HepG2 (cell line): ENCODE data around the gene FBXO41. TPM values are rescaled to one million over a fixed set of nuclear protein-coding genes. Genes with fewer than 3 reads are reported as not detected.
A peak's percentile ranks its signal among the peaks of the same experiment; 100 is the strongest.

Experiments
- ATAC-seq: fragments of 200-7000 bp; cut with Tn5 transposase; 3 replicates; pipeline ENCODE4 v1.9.1; 2020; ENCODE audit warnings: mild to moderate bottlenecking, moderate library complexity
- BruUV-seq: library from RNA; stranded (reverse); fragments of 400-500 nt; replicated peaks from 2 replicates; lab custom pipeline; 2021; lab: Mats Ljungman, UMichigan
- CTCF ChIA-PET: fragments of 300-600 bp; formaldehyde crosslinking; extraction: SDS; loops from one replicate; lab custom pipeline; 2021; ENCODE audit warnings: low total read pairs, inconsistent platforms, low intra/inter-chr PET ratio; lab: Yijun Ruan, JAX
- POLR2A ChIA-PET: fragments of 350-600 bp; sonication (Branson Sonifier 250); formaldehyde crosslinking; loops from one replicate; lab custom pipeline; 2020; ENCODE audit warnings: antibody characterized with exemption, inconsistent platforms; lab: Yijun Ruan, JAX
- DNase-seq: peaks from one replicate; pipeline ENCODE4 v3.0.0-alpha.2; 2015; ENCODE audit warnings: low spot score
- FAIRE-seq: peaks from 3 replicates; lab custom pipeline; 2011; peaks lifted over from hg19 to GRCh38; lab: Jason Lieb, UNC
- H2AFZ ChIP-seq: one replicate; pipeline ENCODE4 v1.6.1; 2011; ENCODE audit warnings: low read length, inconsistent platforms
- H3K27ac ChIP-seq: fragments of 300-600 bp; 3 replicates; pipeline ENCODE4 v1.8.0; 2011; ENCODE audit warnings: mixed run types, mild to moderate bottlenecking, mixed read lengths, low read length, inconsistent platforms; ENCODE audit not compliant: insufficient read depth; ENCODE audit errors: extremely low read length
- H3K27me3 ChIP-seq, 2 experiments: fragments of 200-600 bp in 1 of 2; 2 replicates in 1 of 2; 3 replicates in 1 of 2; pipeline versions ENCODE4 v1.6.0 to v1.8.0; 2011; ENCODE audit warnings: low read length in 2 of 2, mild to moderate bottlenecking in 2 of 2, moderate library complexity in 2 of 2, inconsistent platforms in 1 of 2; ENCODE audit not compliant: insufficient read depth in 2 of 2, control insufficient read depth in 1 of 2
- H3K36me3 ChIP-seq, 2 experiments: fragments of 200-600 bp in 1 of 2; replicated peaks in 1 of 2; 2 replicates in 1 of 2; 3 replicates in 1 of 2; pipeline versions ENCODE4 v1.5.1 to v1.8.0; 2011; ENCODE audit warnings: low read length in 2 of 2, inconsistent platforms in 1 of 2; ENCODE audit not compliant: insufficient read depth in 2 of 2, control insufficient read depth in 1 of 2
- H3K4me1 ChIP-seq: 2 replicates; pipeline ENCODE4 v1.5.1; 2012; ENCODE audit warnings: low read length, inconsistent platforms; ENCODE audit not compliant: insufficient read depth
- H3K4me2 ChIP-seq: 2 replicates; pipeline ENCODE4 v1.6.0; 2011; ENCODE audit warnings: low read depth, low read length, inconsistent platforms
- H3K4me3 ChIP-seq, 3 experiments: fragments of 200-600 bp in 1 of 3; sonication (generic), shearing (Covaris generic) in 1 of 3; replicated peaks in 1 of 3; 2 replicates each; pipeline ENCODE4 v1.5.1; 2011 to 2016; ENCODE audit warnings: low read length in 3 of 3, inconsistent platforms in 2 of 3, low read depth in 2 of 3, mild to moderate bottlenecking in 2 of 3, control low read depth in 1 of 3, mixed read lengths in 1 of 3; ENCODE audit not compliant: insufficient read depth in 1 of 3
- H3K79me2 ChIP-seq: one replicate; pipeline ENCODE4 v1.6.1; 2011; ENCODE audit warnings: low read length, inconsistent platforms; ENCODE audit not compliant: insufficient read depth
- H3K9ac ChIP-seq: 2 replicates; pipeline ENCODE4 v1.6.0; 2011; ENCODE audit warnings: mild to moderate bottlenecking, low read depth, low read length, inconsistent platforms; ENCODE audit not compliant: insufficient read depth
- H3K9me3 ChIP-seq: 2 replicates; pipeline ENCODE4 v1.5.1; 2012; ENCODE audit warnings: mild to moderate bottlenecking, low read length
- H4K20me1 ChIP-seq: 2 replicates; pipeline ENCODE4 v1.6.0; 2011; ENCODE audit warnings: inconsistent platforms, mild to moderate bottlenecking, low read length, moderate library complexity; ENCODE audit not compliant: insufficient read depth
- AGO2 ChIP-seq: fragments of 200-400 bp; formaldehyde crosslinking; optimal IDR thresholded peaks from 2 replicates; pipeline ENCODE3; 2017; ENCODE audit warnings: mild to moderate bottlenecking, low read depth, low read length, moderate library complexity
- ATF7 ChIP-seq, 2 experiments: fragments of 450-650 bp in 1 of 2; sonication (generic) in 1 of 2; formaldehyde crosslinking in 1 of 2; IDR thresholded peaks; 2 replicates each; pipeline versions ENCODE4 v1.4.0 to v1.6.1; 2016 to 2020; ENCODE audit warnings: antibody characterized with exemption in 1 of 2, mild to moderate bottlenecking in 1 of 2, missing genetic modification reagents in 1 of 2
- NR2F1 ChIP-seq, 2 experiments: fragments of 450-650 bp in 1 of 2; formaldehyde crosslinking in 1 of 2; IDR thresholded peaks; 2 replicates each; pipeline versions ENCODE4 v1.5.0 to v1.6.1; 2016 to 2020; ENCODE audit warnings: mild to moderate bottlenecking in 1 of 2, missing compliant biosample characterization in 1 of 2, missing genetic modification reagents in 1 of 2, moderate library complexity in 1 of 2
- RAD51 ChIP-seq: fragments of 450-650 bp; IDR thresholded peaks from 2 replicates; pipeline ENCODE4 v1.6.1; 2016; ENCODE audit warnings: borderline replicate concordance
- TCF7L2 ChIP-seq: IDR thresholded peaks from 2 replicates; pipeline ENCODE4 v1.6.1; 2011; ENCODE audit warnings: mild to moderate bottlenecking, low read depth, low read length, moderate library complexity
- TRIM22 ChIP-seq: fragments of 450-650 bp; IDR thresholded peaks from 2 replicates; pipeline ENCODE4 v1.6.1; 2017
- ZNF432 ChIP-seq: sonication (generic); formaldehyde crosslinking; IDR thresholded peaks from 2 replicates; pipeline ENCODE4 v1.5.0; 2020; ENCODE audit warnings: missing genetic modification reagents, mild to moderate bottlenecking, borderline replicate concordance
- ZNF790 ChIP-seq: sonication (generic); formaldehyde crosslinking; IDR thresholded peaks from 2 replicates; pipeline ENCODE4 v1.8.0; 2022; ENCODE audit warnings: missing genetic modification reagents, mild to moderate bottlenecking, borderline replicate concordance
- WGBS: methylation state at CpG from one replicate; pipeline ENCODE4 v1.1.6; 2017; ENCODE audit warnings: low lambda C conversion rate; 5-methylcytosine and 5-hydroxymethylcytosine counted together
- in situ Hi-C: cut with HindIII; loops from 2 replicates; pipeline ENCODE4 v1.10.0; 2017; ENCODE audit warnings: low pct_unique_long_range_greater_than_20kb; ENCODE audit not compliant: extremely low pct_ligation_motif_present
- intact Hi-C: fragments of 100-400 bp; cut with micrococcal nuclease; formaldehyde crosslinking; loops from one replicate; pipeline ENCODE4 v1.10.0; 2022; ENCODE audit not compliant: unreplicated experiment
- polyA plus RNA-seq, 8 experiments: library from polyadenylated mRNA; depleted of rRNA in 3 of 8; stranded (reverse) in 7 of 8; unstranded in 1 of 8; fragments of >200 nt; fragmentation: Illumina TruSeq in 4 of 8; extraction: Trizol in 4 of 8; gene quantifications; 2 replicates each; pipeline versions ENCODE4 v1.2.1 to v1.2.3, GENCODE V29; 2011 to 2016; ENCODE audit warnings: low read depth in 4 of 8, missing spikeins in 1 of 8, mixed read lengths in 1 of 8; ENCODE audit not compliant: insufficient read depth in 1 of 8
- total RNA-seq, 5 experiments: library from RNA; depleted of rRNA; stranded (reverse); fragments of >200 nt; fragmentation: Illumina TruSeq; extraction: Trizol; gene quantifications; 2 replicates each; pipeline ENCODE4 v1.2.3, GENCODE V29; 2016; ENCODE audit warnings: low read depth in 1 of 5

FBXO41 gene
- total and polyA plus RNA-seq, 2 of the 13 experiments (the other 11 are each of a cell fraction or from before 2014, with no cell fraction given): 4.2 to 10.3 TPM

GRCh38 chr2:73264332-73264606, 20.0 kb downstream of the FBXO41 start:
- ATAC-seq: no peak
- TF ChIP-seq RAD51: no peak
- TF ChIP-seq ZNF790 (CRISPR knock-in tag): no peak
- TF ChIP-seq TRIM22: no peak
- no peak for TF ChIP-seq TCF7L2
- peak; percentile 13 for TF ChIP-seq AGO2
- TF ChIP-seq ATF7 (IDR thresholded peaks at IDR 0.05): peak; percentile 46
- TF ChIP-seq ATF7 (CRISPR knock-in tag; IDR thresholded peaks at IDR 0.05): no peak
- no peak for TF ChIP-seq ZNF432
- TF ChIP-seq NR2F1 (CRISPR knock-in tag; IDR thresholded peaks at IDR 0.05): no peak
- intact Hi-C loops: loop anchor here (5.0 kb wide), 2 partner anchors 87 to 102 kb away; no protein-coding TSS in a partner anchor
- Histone ChIP-seq H3K27ac (peak overlapping the region; percentile 70), H4K20me1 (no peaks in the 10 kb centered on the region), H3K27me3 (no peaks in the 10 kb centered on the region), H3K9me3 (no peaks in the 10 kb centered on the region), H2AFZ (no peak overlapping the region), H3K79me2 (no peaks in the 10 kb centered on the region), H3K4me3 (no peak overlapping the region), H3K4me2 (no peak overlapping the region), H3K4me1 (peaks cover 51% of the 10 kb centered on the region), H3K36me3 (peaks cover 2 to 5% of the 10 kb centered on the region in 2 experiments; a peak in 4 of 5 replicates), H3K9ac (no peak overlapping the region)
- in situ Hi-C loops: no loop called here
- FAIRE-seq: no peak
- WGBS: 89% methylated on average over 15 of the region's 15 CpGs
- no peak for DNase-seq
- POLR2A ChIA-PET: no interaction called here
- no TSS peak for BruUV-seq
- CTCF ChIA-PET: no interaction called here
